ENCODE results near the gene AP2A1. TPM values are rescaled to one million over a fixed set of nuclear protein-coding genes. Genes with fewer than 3 reads are reported as not detected.

AP2A1 gene
- total and polyA plus RNA-seq, 2 of the 13 experiments (the other 11 are each of a cell fraction or from before 2014, with no cell fraction given), result 22.7 to 39.7 TPM

GRCh38 chr19:49739098-49739497, 27.7 kb upstream of the AP2A1 start:
- WGBS (ENCODE audit: low lambda C conversion rate), result 0% methylated on average over 1 of the region's 1 CpG
- peaks cover 12% of the 10 kb centered on the region for H3K4me1 ChIP-seq (ENCODE audit: insufficient read depth, low read length)
- no peak overlapping the region for H3K9ac ChIP-seq (ENCODE audit: insufficient read depth, low read depth, low read length)
- no peak overlapping the region for H2AFZ ChIP-seq (ENCODE audit: low read length)
- ATAC-seq (no peak), DNase-seq (ENCODE audit: low spot score) (no peak), FAIRE-seq (no peak)
- intact Hi-C loops (cut with micrococcal nuclease; ENCODE audit: unreplicated experiment), result no loop called here
- no peaks in the 10 kb centered on the region for H3K79me2 ChIP-seq (ENCODE audit: insufficient read depth, low read length)
- H3K36me3 ChIP-seq (replicated peaks in 1 of 2; ENCODE audit: control insufficient read depth in 1 of 2, insufficient read depth in 2 of 2, low read length in 2 of 2), result no peaks in the 10 kb centered on the region
- no peak overlapping the region for H3K4me3 ChIP-seq (replicated peaks in 1 of 3; ENCODE audit: insufficient read depth in 1 of 3, low read depth in 2 of 3, low read length in 3 of 3)
- BruUV-seq (replicated peaks), result no TSS peak
- no peaks in the 10 kb centered on the region; a peak in 1 of 5 replicates for H3K27me3 ChIP-seq (ENCODE audit: control insufficient read depth in 1 of 2, insufficient read depth in 2 of 2, low read length in 2 of 2)
- H3K27ac ChIP-seq (ENCODE audit: extremely low read length, insufficient read depth, low read length), result no peak overlapping the region
- POLR2A ChIA-PET, result no interaction called here
- no peak overlapping the region for H3K4me2 ChIP-seq (ENCODE audit: low read depth, low read length)
- no peaks in the 10 kb centered on the region for H3K9me3 ChIP-seq (ENCODE audit: low read length)
- TF ChIP-seq XBP1 (CRISPR knock-in tag; IDR thresholded peaks at IDR 0.05) (no peak), AHR (CRISPR knock-in tag; IDR thresholded peaks at IDR 0.05) (no peak), RARA (CRISPR knock-in tag; IDR thresholded peaks at IDR 0.05) (no peak), XRCC5 (optimal IDR thresholded peaks at IDR 0.05; ENCODE audit: low read length) (no peak), FOXJ3 (CRISPR knock-in tag; IDR thresholded peaks at IDR 0.05; ENCODE audit: borderline replicate concordance) (no peak), ZNF766 (CRISPR knock-in tag; IDR thresholded peaks at IDR 0.05; ENCODE audit: borderline replicate concordance) (no peak), PAWR (CRISPR knock-in tag; IDR thresholded peaks at IDR 0.05; ENCODE audit: borderline replicate concordance) (no peak), ZZZ3 (CRISPR knock-in tag; IDR thresholded peaks at IDR 0.05; ENCODE audit: borderline replicate concordance) (no peak), NCOA1 (CRISPR knock-in tag; IDR thresholded peaks at IDR 0.05) (no peak), SMARCE1 (IDR thresholded peaks at IDR 0.05; ENCODE audit: borderline replicate concordance) (no peak), ERF (CRISPR knock-in tag; IDR thresholded peaks at IDR 0.05) (no peak), ZNF549 (CRISPR knock-in tag; IDR thresholded peaks at IDR 0.05) (no peak), ASH2L (IDR thresholded peaks at IDR 0.05; ENCODE audit: insufficient read length, low read depth, low read length) (no peak), MED8 (CRISPR knock-in tag; IDR thresholded peaks at IDR 0.05; ENCODE audit: insufficient replicate concordance) (no peak), KLF12 (CRISPR knock-in tag; IDR thresholded peaks at IDR 0.05; ENCODE audit: borderline replicate concordance) (no peak), MEIS2 (CRISPR knock-in tag; IDR thresholded peaks at IDR 0.05) (no peak), NONO (IDR thresholded peaks at IDR 0.05) (no peak), NONO (CRISPR knock-in tag; conservative IDR thresholded peaks at IDR 0.05) (no peak), ZSCAN25 (CRISPR knock-in tag; IDR thresholded peaks at IDR 0.05) (no peak)
- H4K20me1 ChIP-seq (ENCODE audit: insufficient read depth, low read length), result no peaks in the 10 kb centered on the region
- in situ Hi-C loops (cut with HindIII; ENCODE audit: extremely low pct_ligation_motif_present, low pct_unique_long_range_greater_than_20kb), result no loop called here
- CTCF ChIA-PET (ENCODE audit: low intra/inter-chr PET ratio, low total read pairs), result no interaction called here
